Spleen (tissue), 7 donors: Measurements from ENCODE around the gene PAX7.

Source experiments
- CTCF ChIP-seq, 11 experiments: fragments of 200-600 bp in 7 of 11; fragments of 450-650 bp in 4 of 11; sonication (generic) in 4 of 11; IDR thresholded peaks in 8 of 11; conservative IDR thresholded peaks in 3 of 11; 1 replicate in 7 of 11; 2 replicates in 4 of 11; pipeline versions ENCODE4 v1.4.0 to v1.8.0; 2016 to 2021; ENCODE audit warnings: antibody characterized with exemption in 11 of 11, inconsistent platforms in 4 of 11, mild to moderate bottlenecking in 1 of 11
- POLR2A ChIP-seq, 3 donors: fragments of 450-650 bp; IDR thresholded peaks; one replicate each; pipeline ENCODE4 v1.5.1; 2017; ENCODE audit warnings: antibody characterized with exemption in 3 of 3, mild to moderate bottlenecking in 1 of 3
- donor health status: DM: no; HTN: no; CAD: no; lungs with moderate emphysema.
- donor health status: DM: no; HTN: no; CAD: no.
- donor health status: DM: no; HTN: no; CAD: no.

GRCh38 chr1:18691648-18692047 lies 61.0 kb downstream of the PAX7 start:
- TF ChIP-seq CTCF (IDR thresholded peaks at IDR 0.05 in 8 of 11, conservative IDR thresholded peaks at IDR 0.05 in 3 of 11) = no peak
- no peak for TF ChIP-seq POLR2A (IDR thresholded peaks at IDR 0.05)
